Fibroblast of lung (primary cell): ENCODE measurements around the gene KIF16B. TPM values are rescaled to one million over a fixed set of nuclear protein-coding genes. Genes with fewer than 3 reads are reported as not detected.

ENCODE experiments used
- DNase-seq, 2 donors: peaks; one replicate each; pipeline versions ENCODE4 v3.0.0 to v3.0.0-alpha.2; 2010; ENCODE audit warnings: low read depth in 2 of 2
- H2AFZ ChIP-seq: 2 replicates; pipeline ENCODE4 v1.5.1; 2012; ENCODE audit warnings: low read length, control low read depth, inconsistent platforms
- H3K27ac ChIP-seq: 2 replicates; pipeline ENCODE4 v1.5.1; 2011; ENCODE audit warnings: low read length, control low read depth; ENCODE audit not compliant: insufficient read depth
- H3K27me3 ChIP-seq: 2 replicates; pipeline ENCODE4 v1.5.1; 2011; ENCODE audit warnings: mild to moderate bottlenecking, low read length; ENCODE audit not compliant: control insufficient read depth, insufficient read depth
- H3K36me3 ChIP-seq: 2 replicates; pipeline ENCODE4 v1.5.1; 2011; ENCODE audit warnings: low read length; ENCODE audit not compliant: control insufficient read depth, insufficient read depth
- H3K4me1 ChIP-seq: 2 replicates; pipeline ENCODE4 v1.5.1; 2011; ENCODE audit warnings: low read length; ENCODE audit not compliant: control insufficient read depth, insufficient read depth; ENCODE audit errors: extremely low read depth
- H3K4me2 ChIP-seq: 2 replicates; pipeline ENCODE4 v1.5.1; 2011; ENCODE audit warnings: low read length, control low read depth; ENCODE audit not compliant: insufficient read depth; ENCODE audit errors: extremely low read depth
- H3K4me3 ChIP-seq, 4 experiments: fragments of 200-600 bp in 1 of 4; sonication (generic) in 1 of 4; replicated peaks in 1 of 4; 2 replicates each; pipeline ENCODE4 v1.5.1; 2011 to 2016; ENCODE audit warnings: low read length in 4 of 4, low read depth in 3 of 4, mild to moderate bottlenecking in 3 of 4, control low read depth in 2 of 4, inconsistent platforms in 1 of 4, mixed read lengths in 1 of 4; ENCODE audit not compliant: insufficient read depth in 1 of 4; ENCODE audit errors: control extremely low read depth in 1 of 4
- H3K79me2 ChIP-seq: 2 replicates; pipeline ENCODE4 v1.5.1; 2012; ENCODE audit warnings: mild to moderate bottlenecking, low read length, inconsistent platforms; ENCODE audit not compliant: control insufficient read depth, insufficient read depth
- H3K9ac ChIP-seq: 2 replicates; pipeline ENCODE4 v1.5.1; 2011; ENCODE audit warnings: mild to moderate bottlenecking, low read length, control low read depth; ENCODE audit not compliant: insufficient read depth
- H3K9me3 ChIP-seq: 2 replicates; pipeline ENCODE4 v1.5.1; 2012; ENCODE audit warnings: low read depth, low read length; ENCODE audit not compliant: control insufficient read depth, insufficient read depth
- H4K20me1 ChIP-seq: 2 replicates; pipeline ENCODE4 v1.5.1; 2011; ENCODE audit warnings: low read length; ENCODE audit not compliant: control insufficient read depth, insufficient read depth; ENCODE audit errors: extremely low read depth
- CTCF ChIP-seq, 2 donors: IDR thresholded peaks in 1 of 2; conservative IDR thresholded peaks in 1 of 2; 1 replicate in 1 of 2; 2 replicates in 1 of 2; pipeline ENCODE4 v1.5.1; 2011 to 2012; ENCODE audit warnings: low read length in 2 of 2, control low read depth in 1 of 2, inconsistent platforms in 1 of 2, low read depth in 1 of 2, mild to moderate bottlenecking in 1 of 2
- EZH2 ChIP-seq: IDR thresholded peaks from 2 replicates; pipeline ENCODE4 v1.5.1; 2012; ENCODE audit warnings: low read length, control low read depth, mild to moderate bottlenecking; ENCODE audit errors: missing control alignments
- polyA plus RNA-seq, 2 donors: library from polyadenylated mRNA; depleted of rRNA in 1 of 2; stranded (reverse) in 1 of 2; unstranded in 1 of 2; fragments of >200 nt; gene quantifications; 2 replicates each; pipeline ENCODE4 v1.2.1, GENCODE V29; 2011 to 2012; ENCODE audit warnings: missing spikeins in 1 of 2
- total RNA-seq: library from RNA; depleted of rRNA; stranded (reverse); fragments of >200 nt; gene quantifications from 2 replicates; pipeline ENCODE4 v1.2.1, GENCODE V29; 2014

Gene KIF16B
- total and polyA plus RNA-seq, 2 donors (not counting 1 experiment from before 2014, with no cell fraction given): 7.7 to 17.3 TPM

- Histone ChIP-seq H3K9me3 (no peaks in the 10 kb centered on the region), H2AFZ (no peak overlapping the region), H3K4me1 (no peaks in the 10 kb centered on the region), H3K79me2 (no peaks in the 10 kb centered on the region), H3K27ac (no peak overlapping the region), H3K36me3 (no peaks in the 10 kb centered on the region), H4K20me1 (no peaks in the 10 kb centered on the region), H3K9ac (no peak overlapping the region), H3K4me2 (no peak overlapping the region), H3K4me3 (no peak overlapping the region), H3K27me3 (no peaks in the 10 kb centered on the region)
- TF ChIP-seq CTCF (conservative IDR thresholded peaks at IDR 0.05 in 1 of 2, IDR thresholded peaks at IDR 0.05 in 1 of 2; ENCODE audit: low read depth in 1 of 2, low read length in 2 of 2) (no peak), EZH2 (no peak)
- no peak for DNase-seq
Measured at GRCh38 chr20:16616317-16616716, 43.1 kb upstream of the KIF16B start.

- H3K9ac ChIP-seq: no peak overlapping the region
Measured at GRCh38 chr20:16615199-16615598, 42.0 kb upstream of the KIF16B start.

GRCh38 chr20:16613954-16614353 is 40.7 kb upstream of the KIF16B start:
- Histone ChIP-seq H3K9me3 (no peaks in the 10 kb centered on the region), H3K4me1 (no peaks in the 10 kb centered on the region), H4K20me1 (no peaks in the 10 kb centered on the region), H2AFZ (no peak overlapping the region), H3K4me3 (no peak overlapping the region), H3K4me2 (no peak overlapping the region), H3K27ac (no peak overlapping the region), H3K36me3 (no peaks in the 10 kb centered on the region), H3K79me2 (no peaks in the 10 kb centered on the region), H3K27me3 (no peaks in the 10 kb centered on the region), H3K9ac (no peak overlapping the region)
- no peak for TF ChIP-seq EZH2
- no peak for DNase-seq

More at GRCh38 chr20:16615199-16615598, 42.0 kb upstream of the KIF16B start:
- H3K79me2 ChIP-seq: no peaks in the 10 kb centered on the region
- H3K27me3 ChIP-seq: no peaks in the 10 kb centered on the region
- TF ChIP-seq EZH2 (no peak), CTCF (conservative IDR thresholded peaks at IDR 0.05 in 1 of 2, IDR thresholded peaks at IDR 0.05 in 1 of 2; ENCODE audit: low read depth in 1 of 2, low read length in 2 of 2) (no peak)
- no peaks in the 10 kb centered on the region for H3K9me3 ChIP-seq
- H3K4me1 ChIP-seq: no peaks in the 10 kb centered on the region
- peak; percentile 60 to 99 for DNase-seq
- H3K27ac ChIP-seq: no peak overlapping the region
- H3K4me2 ChIP-seq: no peak overlapping the region
- no peak overlapping the region for H3K4me3 ChIP-seq
- H2AFZ ChIP-seq: no peak overlapping the region
- H3K36me3 ChIP-seq: no peaks in the 10 kb centered on the region
- H4K20me1 ChIP-seq: no peaks in the 10 kb centered on the region
